ENCODE data around the gene MFN2.
A peak's percentile ranks its signal among the peaks of the same experiment; 100 is the strongest.

MFN2 gene

DNA sequence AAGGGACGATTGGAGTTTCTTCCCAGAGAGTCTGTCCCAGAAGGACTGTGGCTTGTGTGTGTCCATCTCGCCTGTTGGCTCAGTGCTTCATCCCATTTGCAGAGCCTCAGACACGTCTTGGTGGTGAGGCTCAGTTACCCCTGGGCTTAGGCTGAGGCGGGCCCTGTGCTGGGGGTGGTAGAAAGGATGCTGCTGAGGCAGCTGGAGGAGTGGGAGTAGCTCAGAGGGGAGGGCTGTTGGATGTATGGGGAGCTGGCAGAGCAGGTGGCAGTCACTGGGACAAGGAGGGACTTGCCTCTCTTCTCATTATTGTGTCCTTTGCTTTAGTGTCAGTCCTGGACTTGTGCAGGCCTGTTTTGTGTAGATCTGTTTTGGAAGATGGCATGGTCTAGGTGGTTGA, 31.8 kb downstream of the MFN2 start:
- Mint-ChIP-seq H3K27ac (peak overlapping the region; percentile 16), H3K27me3 (ENCODE audit: low read depth, poor library complexity) (peaks cover 6% of the 10 kb centered on the region), H3K36me3 (ENCODE audit: low read depth) (peaks cover 55% of the 10 kb centered on the region), H3K4me1 (peaks cover 17% of the 10 kb centered on the region), H3K4me3 (no peak overlapping the region), H3K9me3 (peaks cover 6% of the 10 kb centered on the region)
- TF ChIP-seq, protein P1, sequence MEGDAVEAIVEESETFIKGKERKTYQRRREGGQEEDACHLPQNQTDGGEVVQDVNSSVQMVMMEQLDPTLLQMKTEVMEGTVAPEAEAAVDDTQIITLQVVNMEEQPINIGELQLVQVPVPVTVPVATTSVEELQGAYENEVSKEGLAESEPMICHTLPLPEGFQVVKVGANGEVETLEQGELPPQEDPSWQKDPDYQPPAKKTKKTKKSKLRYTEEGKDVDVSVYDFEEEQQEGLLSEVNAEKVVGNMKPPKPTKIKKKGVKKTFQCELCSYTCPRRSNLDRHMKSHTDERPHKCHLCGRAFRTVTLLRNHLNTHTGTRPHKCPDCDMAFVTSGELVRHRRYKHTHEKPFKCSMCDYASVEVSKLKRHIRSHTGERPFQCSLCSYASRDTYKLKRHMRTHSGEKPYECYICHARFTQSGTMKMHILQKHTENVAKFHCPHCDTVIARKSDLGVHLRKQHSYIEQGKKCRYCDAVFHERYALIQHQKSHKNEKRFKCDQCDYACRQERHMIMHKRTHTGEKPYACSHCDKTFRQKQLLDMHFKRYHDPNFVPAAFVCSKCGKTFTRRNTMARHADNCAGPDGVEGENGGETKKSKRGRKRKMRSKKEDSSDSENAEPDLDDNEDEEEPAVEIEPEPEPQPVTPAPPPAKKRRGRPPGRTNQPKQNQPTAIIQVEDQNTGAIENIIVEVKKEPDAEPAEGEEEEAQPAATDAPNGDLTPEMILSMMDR (IDR thresholded peaks at IDR 0.05) = no peak
- DNase-seq = no peak

DNA sequence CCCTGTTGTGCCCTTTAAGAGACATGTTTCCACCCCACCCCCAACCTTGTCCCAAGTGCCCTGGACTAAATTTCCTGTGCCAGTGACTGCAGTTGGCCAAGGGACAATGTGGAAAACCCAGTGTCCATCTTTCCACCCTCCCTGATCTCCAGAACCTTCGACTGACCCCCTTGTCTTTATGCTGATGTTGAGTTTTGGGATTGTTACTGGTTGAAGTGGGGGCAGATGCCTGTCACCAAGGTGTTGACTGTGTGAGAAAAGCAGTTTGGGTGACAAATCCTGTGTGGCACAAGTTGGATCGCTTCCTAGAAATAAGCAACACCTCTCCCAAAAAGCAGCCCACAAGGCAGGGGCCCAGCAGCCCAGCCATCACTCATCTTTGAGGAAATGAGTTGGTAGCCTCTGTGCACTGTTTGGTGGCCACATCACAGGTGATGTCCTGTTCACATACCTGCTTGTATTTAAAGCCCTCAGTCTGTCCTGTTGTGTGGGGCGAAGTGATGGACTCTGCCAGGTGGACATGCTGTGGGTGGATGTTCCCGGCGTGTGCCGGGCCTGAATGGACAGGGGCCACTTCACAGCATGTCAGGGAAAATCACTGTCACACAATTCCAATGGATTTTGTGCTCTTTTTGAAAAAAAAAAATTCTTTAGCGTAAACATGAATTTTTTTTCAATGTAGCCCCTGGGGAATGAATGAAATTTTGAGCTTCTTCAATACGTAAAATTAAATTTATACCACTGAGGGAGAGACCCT, 32.5 kb downstream of the MFN2 start:
- peaks cover 17% of the 10 kb centered on the region for H3K4me1 Mint-ChIP-seq
- peaks cover 3% of the 10 kb centered on the region for H3K27me3 Mint-ChIP-seq (ENCODE audit: low read depth, poor library complexity)
- TF ChIP-seq, protein P1 (IDR thresholded peaks at IDR 0.05) = no peak
- H3K27ac Mint-ChIP-seq = peak overlapping the region; percentile 82
- H3K4me3 Mint-ChIP-seq = no peak overlapping the region
- DNase-seq = no peak
- peaks cover 48% of the 10 kb centered on the region for H3K36me3 Mint-ChIP-seq (ENCODE audit: low read depth)
- peaks cover 2% of the 10 kb centered on the region for H3K9me3 Mint-ChIP-seq

DNA sequence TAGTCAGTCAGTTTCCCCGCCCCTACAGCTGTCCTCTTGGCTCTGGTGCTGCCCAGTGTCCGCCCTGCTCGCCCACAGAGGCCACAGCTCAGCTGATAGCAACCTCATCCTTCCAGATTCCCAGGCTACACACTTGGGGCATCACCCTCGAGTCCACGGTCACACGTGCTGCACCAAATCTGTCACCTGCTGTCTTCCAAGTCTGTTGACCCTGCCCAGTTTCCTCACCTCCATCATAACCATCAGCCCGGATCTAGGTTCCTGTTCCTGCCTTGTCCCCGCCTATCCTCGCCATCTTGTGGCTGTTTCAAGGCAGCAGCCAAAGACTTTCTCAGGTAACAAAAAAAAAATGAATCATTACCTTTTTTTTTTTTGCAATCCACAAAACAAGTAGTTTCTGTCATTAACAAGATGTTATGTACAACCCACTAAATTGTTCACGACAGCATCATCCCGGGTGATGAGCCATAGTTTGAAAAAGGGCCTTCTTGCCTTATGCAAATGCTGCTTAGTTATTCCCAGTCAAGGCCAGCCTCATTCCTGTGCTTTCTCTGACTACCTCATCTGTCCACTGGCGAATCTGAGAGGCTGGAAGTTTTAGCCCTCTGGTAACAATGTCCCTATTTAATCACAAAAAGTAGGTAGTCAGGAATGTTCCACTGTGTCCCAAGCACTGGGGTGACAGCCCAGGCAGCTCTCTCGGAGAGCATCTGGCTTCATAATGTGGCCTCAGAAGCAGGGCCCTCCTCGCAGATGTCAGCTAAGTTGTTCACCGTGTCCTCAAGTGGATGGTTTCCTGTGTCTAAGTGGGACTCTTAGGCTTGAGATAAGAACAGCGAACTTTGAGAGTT, 34.1 kb downstream of the MFN2 start:
- H3K36me3 Mint-ChIP-seq (ENCODE audit: low read depth) = peaks cover 36% of the 10 kb centered on the region
- peak overlapping the region; percentile 93 for H3K27ac Mint-ChIP-seq
- TF ChIP-seq, protein P1 (IDR thresholded peaks at IDR 0.05) = no peak
- H3K27me3 Mint-ChIP-seq (ENCODE audit: low read depth, poor library complexity) = peaks cover 5% of the 10 kb centered on the region
- DNase-seq = no peak
- no peak overlapping the region for H3K4me3 Mint-ChIP-seq
- no peaks in the 10 kb centered on the region for H3K9me3 Mint-ChIP-seq
- H3K4me1 Mint-ChIP-seq = peaks cover 17% of the 10 kb centered on the region

DNA sequence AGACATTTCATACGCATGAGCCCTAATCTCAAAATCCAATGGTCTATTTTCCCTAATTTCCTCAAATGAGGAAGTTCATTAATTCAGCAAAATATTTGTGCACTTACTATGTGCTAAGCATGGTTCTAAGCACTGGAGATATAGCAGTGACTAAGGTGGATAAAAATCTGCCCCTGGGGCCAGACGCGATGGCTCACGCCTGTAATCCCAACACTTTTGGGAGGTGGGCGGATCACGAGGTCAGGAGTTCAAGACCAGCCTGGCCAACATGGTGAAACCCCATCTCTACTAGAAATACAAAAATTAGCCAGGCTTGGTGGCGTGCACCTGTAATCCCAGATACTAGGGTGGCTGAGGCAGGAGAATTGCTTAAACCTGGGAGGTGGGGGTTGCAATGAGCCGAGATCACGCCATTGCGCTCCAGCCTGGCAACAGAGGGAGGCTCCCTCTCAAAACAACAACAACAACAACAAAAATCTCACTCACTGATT, 34.8 kb downstream of the MFN2 start:
- Mint-ChIP-seq H3K4me1 (peaks cover 21% of the 10 kb centered on the region), H3K36me3 (ENCODE audit: low read depth) (peaks cover 29% of the 10 kb centered on the region), H3K4me3 (no peak overlapping the region), H3K9me3 (no peaks in the 10 kb centered on the region), H3K27ac (peak overlapping the region; percentile 93), H3K27me3 (ENCODE audit: low read depth, poor library complexity) (peaks cover 5% of the 10 kb centered on the region)
- DNase-seq = no peak
- TF ChIP-seq, protein P1 (IDR thresholded peaks at IDR 0.05) = no peak

DNA sequence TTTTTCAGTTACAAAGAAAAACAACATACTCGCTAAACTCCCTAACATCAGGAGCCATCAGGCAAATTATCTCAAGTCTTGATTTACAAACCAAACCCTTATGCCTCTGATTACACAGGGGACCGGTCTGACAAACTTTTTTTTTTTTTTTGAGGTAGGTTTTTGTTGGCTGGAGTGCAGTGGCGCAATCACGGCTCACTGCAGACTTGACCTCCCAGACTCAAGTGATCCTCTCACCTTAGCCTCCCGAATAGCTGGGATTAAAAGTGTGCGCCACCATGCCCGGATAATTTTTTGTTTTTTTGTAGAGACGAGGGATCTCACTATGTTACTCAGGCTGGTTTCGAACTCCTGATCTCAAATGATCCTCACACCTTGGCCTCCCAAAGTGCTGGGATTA, 35.3 kb downstream of the MFN2 start:
- no peak overlapping the region for H3K27ac Mint-ChIP-seq
- peaks cover 23% of the 10 kb centered on the region for H3K4me1 Mint-ChIP-seq
- H3K9me3 Mint-ChIP-seq = no peaks in the 10 kb centered on the region
- TF ChIP-seq, protein P1 (IDR thresholded peaks at IDR 0.05) = no peak
- H3K27me3 Mint-ChIP-seq (ENCODE audit: low read depth, poor library complexity) = peaks cover 5% of the 10 kb centered on the region
- no peak overlapping the region for H3K4me3 Mint-ChIP-seq
- DNase-seq = no peak
- peaks cover 25% of the 10 kb centered on the region for H3K36me3 Mint-ChIP-seq (ENCODE audit: low read depth)

Measured in nephron progenitor cell (in vitro differentiated cells).